ENCODE data around the gene ATP9B.

Gene ATP9B

DNA sequence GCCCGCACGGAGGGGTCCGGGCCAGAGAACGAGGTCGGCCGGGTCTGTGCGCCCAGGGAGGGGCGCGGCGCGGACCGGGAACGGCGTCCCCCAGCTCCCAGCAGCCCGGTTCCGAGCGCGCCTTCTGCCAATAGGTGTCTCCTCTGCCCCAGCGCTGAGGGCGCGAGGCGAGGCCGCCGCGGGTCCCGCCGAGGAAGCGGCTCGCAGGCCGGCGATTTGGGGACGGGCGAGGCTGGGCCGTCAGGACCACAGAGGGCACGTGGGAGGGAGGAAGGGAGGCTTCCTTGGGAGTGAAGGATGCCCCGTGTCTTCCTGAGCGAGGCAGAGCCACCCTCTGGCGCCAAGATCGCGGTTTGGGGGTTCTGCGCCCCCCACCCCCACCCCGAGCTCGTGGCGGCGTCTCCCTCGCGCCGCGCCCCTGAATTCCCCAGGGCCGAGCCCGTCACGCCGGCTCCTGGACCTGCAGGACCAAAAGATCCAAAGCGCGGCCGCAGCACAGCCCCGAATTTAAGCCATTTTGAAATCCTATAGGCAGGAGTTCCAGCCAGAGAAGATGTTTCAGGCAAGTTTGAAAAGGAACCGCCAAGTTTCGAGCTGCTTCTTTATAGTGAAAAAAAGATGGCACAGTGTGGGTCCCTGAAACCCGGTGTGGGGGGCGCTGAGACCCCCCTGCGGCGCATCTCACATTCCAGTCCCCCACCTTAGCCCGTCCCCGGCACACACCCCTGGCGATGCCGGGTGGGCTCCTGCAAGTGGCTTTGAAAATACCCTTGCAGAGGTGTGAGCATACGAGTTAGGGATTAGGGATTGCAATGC is 327.4 kb downstream of the ATP9B start:
- DNase-seq (ENCODE audit: low spot score), result no peak

DNA sequence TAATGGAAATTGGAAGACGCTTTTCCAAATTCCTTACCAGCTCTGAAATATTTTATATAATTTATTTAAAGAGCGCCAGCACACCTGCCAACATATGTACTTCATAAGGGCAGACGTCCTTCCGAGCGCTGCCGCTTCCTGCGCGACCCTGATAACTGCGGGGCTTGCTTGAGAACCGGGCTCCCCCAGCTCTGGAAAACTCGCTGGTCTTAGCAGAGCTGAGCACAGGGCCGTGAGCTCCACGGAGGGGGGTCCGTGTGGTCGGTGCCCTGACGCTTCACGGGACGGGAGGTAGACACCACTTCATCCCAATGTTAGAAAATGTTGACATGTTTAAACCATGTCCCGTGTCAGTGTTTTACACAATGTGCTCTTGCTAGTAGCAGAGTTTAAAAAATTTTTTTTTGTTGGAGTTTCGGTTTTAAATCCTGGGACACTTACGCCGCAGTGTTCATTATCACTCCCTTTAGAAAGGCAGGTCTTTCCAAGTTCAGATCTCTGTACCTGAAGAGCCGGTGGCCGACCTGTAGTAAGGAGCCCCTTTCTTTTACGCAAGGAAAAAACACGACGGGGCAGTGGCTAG is 328.1 kb downstream of the ATP9B start:
- no peak for DNase-seq (ENCODE audit: low spot score)

DNA sequence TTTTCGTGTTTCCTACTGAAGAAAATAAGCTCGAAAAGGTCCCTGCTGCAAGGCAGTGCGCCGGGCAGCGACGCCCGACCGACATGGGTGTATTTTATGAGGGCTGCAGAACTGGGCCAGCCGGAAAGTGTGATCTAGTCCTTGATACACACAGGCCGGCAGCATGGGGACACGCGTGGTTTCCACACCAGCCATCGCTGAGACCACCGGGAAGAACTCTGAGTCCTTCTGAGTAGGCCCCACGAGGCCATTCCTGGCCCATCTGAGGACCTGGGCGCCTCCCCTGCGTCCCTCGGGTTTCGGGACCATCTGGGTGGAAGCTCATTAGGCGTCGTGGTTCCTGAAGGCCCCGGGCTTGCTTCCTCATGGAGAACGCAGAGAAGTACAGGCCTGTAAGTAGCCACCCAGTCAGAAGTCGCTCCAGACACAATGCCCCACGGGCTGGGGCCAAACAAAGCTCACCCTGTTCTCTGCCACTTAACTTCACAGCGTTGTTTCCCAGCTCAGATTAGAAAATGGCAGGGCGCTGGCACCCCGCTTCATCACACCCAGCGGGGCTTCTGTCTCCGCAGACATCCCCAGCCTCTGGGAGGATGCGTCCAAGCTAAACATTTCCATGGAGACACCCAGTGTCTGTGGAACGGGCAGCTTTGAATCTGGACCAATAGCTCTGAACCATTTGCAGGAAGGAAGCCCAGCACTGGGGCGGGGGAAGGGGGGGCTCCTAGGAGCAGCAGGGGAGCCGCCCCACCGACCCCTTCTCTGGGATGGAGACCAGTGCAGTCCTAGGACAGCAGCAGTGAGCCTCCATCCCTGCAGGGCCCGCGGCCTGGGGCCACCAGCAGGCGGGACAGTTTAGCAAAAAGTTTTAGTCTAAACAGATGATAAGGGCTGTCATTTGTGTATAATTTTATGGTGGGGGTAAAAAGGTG is 328.9 kb downstream of the ATP9B start:
- DNase-seq (ENCODE audit: low spot score), result no peak

DNA sequence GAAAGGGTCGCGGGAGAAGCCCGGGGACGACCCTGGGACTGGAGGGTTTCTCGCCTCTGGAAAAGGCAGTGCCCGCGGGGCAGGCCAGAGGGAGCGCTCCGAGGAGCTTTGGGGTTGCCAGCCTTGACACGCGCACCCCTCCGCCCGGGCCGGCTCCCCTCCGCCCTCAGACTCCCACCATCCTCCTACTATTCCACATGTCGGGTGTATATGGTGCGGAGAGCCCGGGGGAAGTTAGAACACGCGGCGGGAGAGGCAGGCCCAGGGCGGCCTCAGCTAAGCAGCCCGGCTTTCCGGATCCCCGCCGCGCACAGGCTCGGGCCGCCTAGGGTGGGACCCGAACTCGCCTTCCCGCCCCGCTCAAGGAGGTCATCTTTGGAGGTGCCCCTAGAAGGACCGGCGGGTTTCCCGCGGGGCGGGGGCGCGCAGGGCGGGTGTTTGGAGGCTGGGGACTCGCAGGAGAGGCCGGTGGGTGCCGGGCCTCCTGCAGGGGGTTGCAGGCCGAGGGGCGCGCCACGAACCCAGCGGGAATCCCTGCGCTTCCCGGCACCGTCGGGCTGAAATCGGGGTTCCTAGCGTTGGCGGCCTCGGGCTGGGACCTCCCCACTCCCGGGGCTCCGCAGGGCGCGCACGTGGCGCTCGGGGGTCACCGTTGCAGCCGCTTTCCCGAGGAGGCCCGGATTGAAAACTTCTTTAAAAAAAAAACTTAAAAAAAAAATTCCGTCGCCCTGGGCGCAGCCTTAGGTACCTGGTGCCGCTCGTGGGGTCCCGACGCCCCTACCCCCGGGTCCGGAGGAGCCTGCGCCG is 330.3 kb downstream of the ATP9B start:
- no peak for DNase-seq (ENCODE audit: low spot score)

DNA sequence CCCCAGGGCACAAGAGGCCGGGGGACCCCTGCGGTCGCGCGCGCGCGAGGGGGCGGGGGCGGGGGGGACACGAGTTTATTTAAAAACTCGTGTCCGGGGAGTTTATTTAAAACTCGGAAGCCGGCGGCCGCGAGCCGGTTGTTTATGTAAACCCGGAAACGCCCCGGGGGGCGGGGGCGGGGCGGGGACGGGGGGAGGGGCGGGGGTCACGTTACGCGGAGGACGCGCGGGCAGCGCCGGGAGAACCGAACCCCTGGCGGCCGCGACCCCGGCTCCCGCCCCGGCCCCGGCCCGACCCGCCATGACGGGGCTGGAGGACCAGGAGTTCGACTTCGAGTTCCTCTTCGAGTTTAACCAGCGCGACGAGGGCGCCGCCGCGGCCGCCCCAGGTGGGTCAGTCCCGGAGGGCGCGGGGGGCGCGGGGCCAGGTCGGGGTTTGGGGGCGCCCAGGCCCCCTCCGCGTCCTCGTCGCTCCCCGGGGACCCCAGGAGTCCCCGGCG is 330.9 kb downstream of the ATP9B start:
- no peak for DNase-seq (ENCODE audit: low spot score)

DNA sequence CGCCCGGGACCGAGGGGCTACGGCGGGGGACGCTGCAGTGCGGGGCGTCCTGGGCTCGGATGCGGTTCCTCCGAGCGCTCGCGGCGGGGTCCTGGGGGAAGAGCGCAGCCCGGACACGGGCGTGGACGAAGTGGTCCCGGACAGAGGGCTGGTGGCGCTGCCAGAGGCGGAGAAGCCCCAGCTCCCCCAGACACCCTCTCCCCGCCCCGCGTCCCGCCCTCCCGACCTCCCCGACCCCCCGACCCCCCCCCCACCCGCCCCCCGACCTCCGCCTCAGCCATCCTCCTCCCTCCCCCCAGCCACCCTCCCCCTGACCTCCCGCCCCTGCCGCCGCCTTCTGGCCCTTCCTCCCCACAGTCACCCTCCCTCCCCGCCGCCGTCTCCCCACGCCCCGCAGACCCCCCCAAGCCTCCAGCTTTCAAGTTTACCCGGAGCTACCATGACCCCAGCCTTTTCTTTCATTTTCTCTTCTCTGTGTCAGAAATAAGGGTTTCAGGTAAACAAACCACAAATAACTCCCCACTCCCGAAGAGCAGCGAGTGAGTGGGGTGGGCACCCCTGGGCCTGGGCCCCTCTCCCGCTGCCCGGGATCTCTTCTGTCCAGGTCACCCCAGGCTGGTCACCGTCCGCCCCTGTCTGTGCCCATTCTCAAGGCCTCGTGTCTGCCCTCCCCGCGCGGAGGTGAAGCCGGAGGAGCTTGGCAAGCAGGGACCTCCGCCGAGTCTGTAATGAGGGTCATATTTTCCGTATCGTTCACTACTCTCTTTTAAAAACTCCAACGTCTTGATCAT is 331.6 kb downstream of the ATP9B start:
- no peak for DNase-seq (ENCODE audit: low spot score)

DNA sequence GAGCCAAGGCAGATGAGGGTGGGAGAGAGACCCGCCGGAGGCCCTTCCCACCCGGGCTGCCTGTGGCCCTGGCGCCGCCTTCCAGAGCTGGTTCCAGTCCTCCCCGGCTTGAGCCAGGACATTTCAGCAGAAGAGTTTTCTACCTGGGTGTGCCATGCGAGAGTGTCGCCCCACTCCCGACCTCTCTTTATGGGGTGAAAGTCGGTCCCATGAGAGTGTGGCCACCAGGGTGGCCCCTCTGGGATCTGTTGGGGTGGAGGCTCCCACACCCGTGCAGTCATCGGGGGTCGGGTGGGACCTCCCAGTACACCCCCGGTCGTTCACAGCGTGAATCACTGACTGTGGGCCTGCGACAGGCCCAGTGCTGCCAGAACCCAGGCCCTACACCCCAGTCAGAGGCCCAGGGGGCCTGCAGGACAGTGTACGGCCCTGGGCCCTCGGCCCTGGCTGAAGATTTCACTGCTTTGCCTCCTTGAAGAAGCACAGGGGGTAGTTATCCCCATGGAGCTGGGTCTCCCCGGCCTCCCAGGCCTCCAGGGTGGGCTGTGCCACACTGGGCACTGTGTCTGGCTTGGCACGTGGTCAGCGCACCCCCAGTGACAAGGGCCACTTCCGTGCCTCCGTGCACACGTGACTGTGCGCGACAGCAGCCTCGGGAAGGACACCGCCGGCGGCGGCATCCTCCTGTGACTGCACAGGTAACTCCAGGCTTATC is 332.5 kb downstream of the ATP9B start:
- DNase-seq (ENCODE audit: low spot score), result no peak

DNA sequence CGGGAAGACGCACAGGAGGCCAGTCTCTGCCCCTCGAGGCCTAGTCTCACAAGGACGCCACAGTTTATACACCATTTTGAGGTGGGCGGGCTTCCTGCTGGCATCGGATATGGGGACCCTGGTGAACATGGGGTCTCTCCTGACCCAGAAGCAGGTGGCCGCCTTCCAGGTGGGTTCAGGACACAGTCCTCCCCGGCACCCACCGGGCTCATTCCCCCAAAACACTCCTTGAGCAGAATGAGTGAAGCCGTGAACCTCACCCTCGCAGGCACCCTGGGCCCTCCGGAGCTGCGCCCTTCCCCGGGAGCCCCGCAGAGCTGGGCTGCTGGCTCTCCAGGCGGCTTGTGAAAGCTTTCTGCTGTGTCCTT is 333.0 kb downstream of the ATP9B start:
- DNase-seq (ENCODE audit: low spot score), result no peak

DNA sequence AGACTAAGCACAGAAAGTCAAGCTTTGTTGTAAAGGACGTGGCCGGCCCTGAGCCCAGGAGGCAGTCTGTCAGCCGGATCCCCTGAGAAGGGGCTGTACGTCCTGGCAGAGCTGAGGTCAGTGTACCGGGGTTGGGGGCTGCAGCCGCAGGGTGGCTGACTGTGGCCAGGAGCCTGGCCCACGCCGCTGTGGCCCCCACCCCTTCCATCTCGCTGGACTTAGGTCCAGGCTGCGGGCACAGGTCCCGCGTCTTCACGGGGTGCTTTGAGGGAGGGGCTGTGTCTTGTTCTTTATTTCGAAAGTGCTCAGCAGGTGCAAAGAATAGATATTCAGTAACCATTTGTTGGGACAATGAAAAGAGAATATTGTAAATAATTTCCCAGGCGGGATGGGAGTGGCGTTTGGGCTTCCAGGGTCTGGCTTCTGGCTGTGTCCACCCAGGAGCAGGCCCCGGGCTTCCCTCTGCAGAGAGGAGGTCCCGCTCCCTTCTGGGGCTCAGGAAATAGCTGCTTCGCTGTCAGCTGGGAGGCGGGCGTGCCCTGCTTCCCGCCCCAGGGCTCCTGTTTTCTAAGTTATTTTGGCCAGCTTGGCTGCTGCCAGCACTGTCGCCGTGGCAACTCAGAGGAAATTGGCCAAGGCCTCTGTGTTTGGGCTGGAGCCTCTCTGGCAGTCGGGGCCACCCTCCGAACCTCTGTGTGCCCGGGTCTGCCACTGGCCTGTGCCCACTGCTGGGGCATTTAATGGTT is 334.0 kb downstream of the ATP9B start:
- no peak for DNase-seq (ENCODE audit: low spot score)

DNA sequence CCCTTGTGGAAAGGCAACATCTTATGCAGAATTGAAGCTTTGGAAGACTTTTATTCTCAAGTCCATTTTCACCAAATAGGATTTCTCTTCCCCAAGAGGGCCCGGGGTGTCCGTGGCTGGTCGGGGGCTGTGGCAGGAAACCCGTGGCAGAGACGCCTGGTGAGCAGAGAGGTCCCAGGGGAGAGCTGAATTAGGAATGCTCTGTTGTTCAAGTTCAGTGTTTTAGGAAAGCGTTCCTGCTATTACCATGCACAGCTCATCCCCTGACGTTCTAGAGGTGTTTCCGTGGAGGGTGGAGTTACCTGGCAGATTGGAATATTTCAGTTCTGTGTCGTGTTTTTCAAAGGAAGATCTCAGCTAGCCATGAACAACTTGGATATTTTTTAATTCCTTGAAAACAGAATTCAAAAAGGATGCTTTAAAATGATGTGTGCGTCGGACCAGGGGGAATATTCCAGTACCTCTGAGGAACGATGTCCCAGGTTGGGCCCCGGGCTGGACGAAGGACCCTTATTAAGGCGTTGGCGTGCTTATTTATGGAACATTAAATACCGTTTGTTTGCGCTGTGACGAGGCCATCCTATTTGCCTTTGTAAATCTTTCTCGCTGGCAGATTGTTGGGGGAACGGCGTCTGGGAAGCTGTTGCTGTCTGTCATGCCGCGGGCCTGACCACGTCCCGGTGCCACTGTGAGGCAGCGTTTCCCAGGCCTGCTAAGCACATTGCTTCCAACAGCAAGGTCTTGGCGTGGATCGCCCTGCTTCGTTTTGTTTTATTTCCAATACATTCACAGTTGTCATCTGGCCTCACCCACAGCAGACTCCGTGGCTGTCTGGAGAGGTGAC is 334.8 kb downstream of the ATP9B start:
- no peak for DNase-seq (ENCODE audit: low spot score)

DNA sequence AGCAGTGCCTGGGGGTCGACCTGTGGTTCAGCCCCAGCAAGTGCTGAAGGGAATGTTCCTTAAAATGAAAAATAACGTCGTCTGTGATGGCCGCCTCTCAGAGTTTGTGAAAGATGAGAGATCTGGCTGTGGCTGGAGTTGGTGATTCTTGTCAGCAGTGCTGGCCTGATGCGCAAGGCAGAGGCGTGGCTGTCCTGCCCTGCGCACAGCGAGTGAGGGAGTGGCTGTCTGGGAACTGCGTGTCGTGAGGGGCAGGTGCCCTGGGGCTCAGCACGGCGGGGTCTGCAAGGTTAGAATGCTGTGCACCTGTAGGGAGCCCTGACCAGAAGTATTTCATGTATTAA is 335.3 kb downstream of the ATP9B start:
- no peak for DNase-seq (ENCODE audit: low spot score)

DNA sequence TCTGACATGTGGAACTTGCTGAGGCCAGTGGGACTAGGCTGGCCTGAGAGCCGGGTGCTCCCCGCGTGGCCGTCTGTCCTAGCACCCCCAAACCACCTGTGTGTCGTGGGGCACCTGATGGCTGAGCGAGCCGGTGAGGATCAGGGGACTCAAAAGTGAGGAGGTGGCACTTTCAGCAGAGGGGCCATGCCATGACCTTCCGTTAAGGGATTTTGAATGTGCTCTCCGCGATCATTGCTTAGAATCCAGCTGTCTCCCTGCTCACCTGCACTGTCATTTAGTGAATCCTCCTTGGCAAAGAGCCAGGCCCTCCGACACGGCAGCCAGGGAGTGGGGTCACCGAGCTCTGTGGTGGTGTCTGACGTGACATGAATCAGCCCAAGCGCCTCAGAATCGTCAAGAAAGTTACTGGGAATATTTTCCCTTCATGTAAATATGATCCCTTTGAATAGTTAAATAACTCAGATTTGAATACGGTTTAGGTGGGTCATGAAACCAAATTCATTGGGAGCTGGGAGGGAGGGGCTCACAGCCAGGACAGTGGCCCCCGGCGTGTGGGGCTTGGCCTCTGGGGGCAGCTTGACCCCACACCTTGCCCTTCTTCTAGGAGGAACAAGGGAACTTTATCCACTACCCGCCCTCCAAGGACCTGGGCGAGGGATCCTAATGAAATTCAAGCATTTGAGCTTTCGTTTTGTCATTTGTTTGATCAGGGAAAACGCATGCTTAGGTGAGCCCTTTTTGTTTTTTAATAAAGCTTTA is 336.0 kb downstream of the ATP9B start:
- DNase-seq (ENCODE audit: low spot score), result no peak

DNA sequence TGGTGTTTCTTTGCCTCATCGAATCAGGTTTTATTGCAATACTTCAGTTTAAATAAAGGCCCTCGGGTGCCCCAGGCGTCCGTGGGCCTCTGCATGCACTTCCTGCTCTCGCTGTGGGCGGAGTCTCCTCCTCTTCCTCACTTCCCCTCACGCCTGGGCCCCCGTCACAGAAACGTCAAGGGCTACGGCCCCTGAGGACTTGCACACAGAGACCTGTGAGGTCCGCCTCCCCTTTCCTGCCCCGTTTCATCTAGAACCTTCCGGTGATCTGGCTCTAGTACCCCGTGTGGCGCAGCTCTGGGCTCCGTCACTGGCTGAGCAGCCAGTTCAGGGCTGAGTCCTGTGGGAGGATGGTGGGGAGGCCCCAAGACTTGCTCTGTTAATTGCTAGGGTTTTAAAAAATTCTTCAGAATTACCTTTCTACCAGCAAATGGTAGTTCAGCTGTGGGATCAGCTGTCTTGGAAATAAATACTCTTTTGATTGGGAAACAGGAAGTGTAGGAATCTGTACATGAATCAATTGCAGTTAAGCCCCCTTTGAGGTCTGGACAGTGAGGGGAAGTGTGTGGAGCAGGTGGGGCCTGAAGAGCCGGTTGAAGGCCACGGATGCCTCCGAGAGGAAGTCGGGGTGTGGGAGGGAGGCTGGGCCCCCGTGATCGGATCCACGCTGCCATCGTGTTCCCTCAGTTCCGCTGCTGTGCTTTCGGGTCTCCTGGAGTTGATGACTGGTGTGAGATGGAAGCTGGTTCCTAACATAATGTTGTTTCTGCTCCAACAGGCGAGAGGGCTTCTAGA is 336.8 kb downstream of the ATP9B start:
- DNase-seq (ENCODE audit: low spot score), result no peak

DNA sequence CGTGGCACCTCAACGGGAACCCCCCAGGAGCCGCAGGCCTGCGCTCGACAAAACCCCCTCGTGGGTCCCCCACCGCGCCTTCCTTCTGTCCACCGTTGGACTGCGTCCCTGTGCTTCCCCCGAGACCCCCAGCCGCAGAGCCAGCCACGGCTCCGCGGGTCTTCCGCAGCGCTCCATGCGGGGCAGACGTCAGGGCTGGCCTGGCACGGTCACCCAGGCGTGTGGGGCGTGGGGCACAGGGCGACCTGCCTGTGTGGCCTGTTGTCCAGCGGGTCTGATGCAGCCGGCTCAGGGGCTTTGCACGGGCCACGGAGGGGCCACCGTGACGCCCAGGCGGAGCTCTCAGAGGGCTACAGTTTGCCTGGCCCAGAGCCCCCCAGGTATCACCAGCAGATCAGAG is 337.5 kb downstream of the ATP9B start:
- no peak for DNase-seq (ENCODE audit: low spot score)

DNA sequence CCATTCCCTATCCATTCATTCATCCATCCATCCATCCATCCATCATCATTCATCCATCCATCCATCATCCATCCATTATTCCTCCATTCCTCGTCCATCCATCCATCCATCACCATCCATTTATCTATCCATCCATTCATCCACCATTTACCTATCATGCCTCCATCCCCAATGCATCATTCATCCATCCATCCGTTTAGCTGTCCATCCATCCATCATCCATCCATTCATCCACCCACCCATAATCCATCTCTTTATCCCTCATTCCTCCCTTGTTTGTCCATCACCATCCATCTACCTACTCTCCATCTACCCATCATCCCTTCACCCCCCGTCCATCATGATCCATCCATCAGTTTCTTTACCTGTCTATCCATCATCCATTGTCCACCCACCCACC is 340.1 kb downstream of the ATP9B start:
- no peak for DNase-seq (ENCODE audit: low spot score)

DNA sequence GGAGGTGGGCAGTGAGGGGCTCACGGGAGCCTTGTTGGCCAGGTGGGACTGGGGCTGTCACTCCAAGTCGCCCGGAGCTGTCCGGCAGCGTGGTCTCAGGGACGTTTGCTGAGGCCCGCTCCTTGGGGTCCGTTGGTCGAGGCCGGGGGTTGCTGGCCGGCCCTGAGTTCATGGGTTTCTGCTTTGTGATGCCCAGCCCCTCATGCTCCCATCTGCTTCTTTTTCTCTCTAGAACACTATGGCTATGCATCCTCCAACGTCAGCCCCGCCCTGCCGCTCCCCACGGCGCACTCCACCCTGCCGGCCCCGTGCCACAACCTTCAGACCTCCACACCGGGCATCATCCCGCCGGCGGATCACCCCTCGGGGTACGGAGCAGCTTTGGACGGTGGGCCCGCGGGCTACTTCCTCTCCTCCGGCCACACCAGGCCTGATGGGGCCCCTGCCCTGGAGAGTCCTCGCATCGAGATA is 341.0 kb downstream of the ATP9B start:
- DNase-seq (ENCODE audit: low spot score), result no peak

Measured in kidney capillary endothelial cell (primary cell).